Activated CD4-positive, alpha-beta T cell treated with anti-CD3 and anti-CD28 coated beads for 24 hours (primary cell): ENCODE results near the gene TSEN34.
"Not testable (repeated sequence)": the region's sequence is repeated elsewhere in the genome, so short reads cannot be mapped to it uniquely, and the experiment has no call there.

ENCODE experiments used
- DNase-seq, 2 donors: peaks; one replicate each; pipeline ENCODE4 v3.0.0-alpha.2; 2020; ENCODE audit warnings: low read depth in 2 of 2

The TSEN34 gene

DNA sequence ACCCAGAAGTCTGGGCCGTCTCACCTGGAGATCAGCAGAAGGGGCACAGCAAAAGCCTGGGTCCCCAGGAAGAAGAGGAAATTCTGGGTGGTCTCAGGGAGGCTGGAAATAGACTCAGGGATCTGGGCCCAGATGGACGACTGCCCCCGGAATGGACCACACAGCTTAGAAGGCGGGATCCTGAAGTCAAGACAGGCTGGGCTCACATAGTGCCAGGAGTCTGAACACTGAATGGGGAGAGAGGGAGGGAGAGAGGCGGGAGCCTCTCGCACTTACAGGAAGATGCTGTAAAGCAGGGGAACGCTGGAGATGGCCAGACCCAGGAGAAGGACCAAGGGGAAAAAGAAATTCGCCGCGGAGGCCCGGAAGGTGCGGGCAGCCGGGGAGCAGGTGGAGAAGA lies 30.3 kb upstream of the TSEN34 start:
- DNase-seq = no peak

DNA sequence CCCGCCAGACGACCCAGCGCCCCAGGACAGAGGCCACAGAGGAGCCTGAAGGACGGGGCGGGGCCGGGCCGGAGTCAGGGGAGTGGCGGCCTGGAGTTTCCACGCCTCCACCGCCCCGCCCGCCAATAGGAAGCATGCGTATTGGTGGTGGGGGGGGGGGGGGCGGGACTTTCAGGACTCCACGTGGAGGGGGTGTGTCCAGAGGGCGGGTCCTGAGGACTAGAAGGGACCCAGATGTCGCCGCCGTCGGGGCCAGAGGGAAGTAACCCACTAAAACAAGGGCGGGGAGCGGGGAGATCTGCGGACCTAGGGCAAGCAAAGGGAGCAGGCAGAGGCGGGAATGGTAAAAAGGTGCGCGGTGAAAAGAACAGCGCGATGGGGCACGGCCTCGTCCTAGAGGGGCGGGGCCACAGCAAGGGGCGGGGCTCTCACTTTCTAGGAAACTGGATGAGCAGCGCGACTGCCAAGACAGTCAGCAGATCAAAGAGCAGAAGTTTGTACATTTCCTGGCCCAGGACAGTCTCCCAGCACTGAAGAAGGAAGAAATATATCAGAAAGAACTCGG lies 28.8 kb upstream of the TSEN34 start:
- DNase-seq = peak; percentile 71 to 73

DNA sequence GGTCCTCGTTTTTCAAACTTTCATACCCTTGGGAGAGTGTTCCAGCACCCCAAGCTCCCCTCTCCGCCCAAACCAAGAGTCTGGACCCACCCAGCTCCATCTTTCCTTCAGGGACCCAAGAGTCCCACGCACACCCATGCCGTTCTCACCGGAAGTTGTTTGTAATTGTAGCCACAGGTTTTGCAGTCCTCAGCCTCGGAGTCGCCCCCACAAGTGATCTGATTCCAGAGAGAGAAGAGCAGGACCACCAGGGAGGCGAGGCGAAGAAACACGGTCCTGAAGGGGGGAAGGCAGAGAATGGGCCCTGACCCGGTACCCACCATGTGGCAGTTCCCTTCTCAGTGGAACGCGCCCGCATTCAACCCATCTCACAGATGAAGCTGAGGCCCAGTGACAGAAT lies 28.2 kb upstream of the TSEN34 start:
- DNase-seq = no peak

DNA sequence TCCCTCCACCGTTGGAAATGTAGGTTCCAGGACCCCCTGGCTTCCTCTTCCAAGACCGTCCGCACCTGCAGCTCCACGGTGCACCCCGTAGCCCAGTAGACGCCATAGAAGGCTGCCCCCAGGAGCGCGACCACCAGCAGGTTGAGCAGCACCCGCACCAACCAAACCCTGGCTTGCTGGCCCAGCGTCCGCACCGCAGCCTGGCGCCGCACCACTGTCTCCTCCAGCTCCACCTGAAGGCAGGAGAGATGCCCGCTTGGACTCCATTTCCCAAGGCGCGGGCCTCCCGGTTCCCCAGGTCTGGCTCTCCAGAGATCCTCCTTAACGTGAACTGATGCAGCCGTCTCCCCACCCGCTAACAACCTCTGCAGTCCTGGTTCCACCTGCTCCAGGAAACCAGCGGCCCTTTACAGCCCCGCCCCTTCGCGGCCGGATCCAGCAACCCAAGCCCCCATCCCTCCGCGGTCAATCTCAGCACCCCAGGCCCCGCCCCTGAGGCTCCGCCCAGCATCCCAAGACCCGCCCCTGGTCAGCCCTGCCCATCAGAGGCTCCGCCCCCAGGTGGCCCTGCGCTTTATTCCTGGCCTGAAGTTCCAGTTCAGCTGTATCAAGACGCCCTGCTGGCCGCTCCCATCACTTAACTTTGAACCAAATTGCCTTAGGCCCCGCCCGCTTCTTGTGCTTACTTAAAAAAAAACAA lies 26.6 kb upstream of the TSEN34 start:
- DNase-seq = peak in 1 of 2 donors; percentile 48

DNA sequence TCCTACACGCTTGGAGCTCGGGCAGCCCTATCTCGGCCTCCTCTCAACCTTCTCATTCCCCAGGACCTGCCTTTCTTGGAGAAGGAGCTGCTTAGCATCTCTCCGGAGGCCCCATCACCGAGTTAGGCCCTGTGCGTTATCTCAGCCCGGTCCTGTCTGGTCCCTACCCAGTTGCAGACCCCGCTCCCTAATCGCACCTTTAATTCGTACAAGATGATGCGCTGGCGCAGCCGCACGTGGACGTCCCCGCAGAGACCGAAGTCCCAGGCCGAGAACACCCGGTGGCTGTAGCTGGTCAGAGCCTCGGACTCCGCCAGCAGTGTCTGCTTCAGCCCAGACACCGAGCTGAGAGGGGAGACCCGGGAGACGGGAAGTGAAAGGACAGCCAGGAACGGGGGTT lies 25.9 kb upstream of the TSEN34 start:
- DNase-seq = no peak

DNA sequence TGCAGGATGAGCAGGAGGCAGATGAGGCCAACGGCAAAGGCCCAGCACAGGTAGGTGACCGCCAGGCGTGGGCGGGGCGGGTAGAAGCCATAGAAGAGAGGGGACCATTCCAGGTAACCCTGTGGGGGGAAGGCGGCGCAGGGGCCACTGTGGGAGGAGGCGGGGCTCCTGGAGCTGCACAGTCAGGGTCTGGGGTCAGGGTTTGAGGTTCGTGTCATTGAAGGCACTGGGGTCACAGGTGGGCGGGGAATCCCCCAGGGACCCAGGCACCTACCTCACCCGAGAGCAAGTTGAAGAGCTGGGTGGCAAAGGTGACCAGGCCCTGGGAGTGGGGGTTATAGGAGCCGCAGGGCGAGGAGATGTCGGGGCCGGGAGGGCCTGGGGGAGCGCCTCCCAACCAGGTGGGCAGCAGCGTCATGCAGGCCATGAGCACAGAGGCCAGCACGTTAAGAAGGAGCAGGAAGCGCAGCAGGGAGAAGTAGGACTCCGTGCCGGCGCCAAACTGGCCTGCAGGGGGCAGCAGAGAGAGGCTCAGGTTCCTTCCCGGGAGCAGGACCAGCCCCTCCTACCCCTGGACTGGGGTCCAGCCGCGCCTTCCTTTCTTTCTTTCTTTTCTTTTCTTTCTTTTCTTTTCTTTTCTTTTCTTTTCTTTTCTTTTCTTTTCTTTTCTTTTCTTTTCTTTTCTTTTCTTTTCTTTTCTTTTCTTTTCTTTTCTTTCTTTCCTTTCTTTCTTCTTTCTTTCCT lies 22.8 kb upstream of the TSEN34 start:
- peak; percentile 92 to 95 for DNase-seq

DNA sequence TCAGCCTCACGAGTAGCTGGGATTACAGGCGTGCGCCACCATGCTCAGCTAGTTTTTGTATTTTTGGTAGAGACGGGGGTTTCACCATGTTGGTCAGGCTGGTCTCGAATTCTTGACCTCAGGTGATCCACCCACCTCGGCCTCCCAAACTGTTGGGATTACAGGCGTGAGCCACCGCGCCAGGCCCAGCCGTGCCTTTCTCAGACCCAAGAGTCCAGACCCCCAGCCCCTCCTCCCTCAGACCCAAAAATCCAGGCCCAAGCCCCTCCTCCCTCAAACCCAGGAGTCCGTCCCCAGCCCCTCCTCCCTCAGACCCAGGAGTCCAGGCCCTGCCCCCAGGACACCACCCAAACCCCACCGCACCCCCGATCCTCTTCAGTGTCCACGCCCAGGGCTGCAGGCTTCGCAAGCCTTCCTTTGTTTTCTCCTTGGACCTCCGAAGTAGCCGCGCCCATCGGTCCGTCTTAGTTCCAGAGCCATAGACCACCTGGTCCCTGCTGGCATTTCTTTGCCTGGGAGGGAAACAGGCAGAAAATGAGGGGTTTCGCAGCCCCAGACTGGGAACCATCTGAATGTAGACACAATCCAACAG lies 21.9 kb upstream of the TSEN34 start:
- no peak for DNase-seq

DNA sequence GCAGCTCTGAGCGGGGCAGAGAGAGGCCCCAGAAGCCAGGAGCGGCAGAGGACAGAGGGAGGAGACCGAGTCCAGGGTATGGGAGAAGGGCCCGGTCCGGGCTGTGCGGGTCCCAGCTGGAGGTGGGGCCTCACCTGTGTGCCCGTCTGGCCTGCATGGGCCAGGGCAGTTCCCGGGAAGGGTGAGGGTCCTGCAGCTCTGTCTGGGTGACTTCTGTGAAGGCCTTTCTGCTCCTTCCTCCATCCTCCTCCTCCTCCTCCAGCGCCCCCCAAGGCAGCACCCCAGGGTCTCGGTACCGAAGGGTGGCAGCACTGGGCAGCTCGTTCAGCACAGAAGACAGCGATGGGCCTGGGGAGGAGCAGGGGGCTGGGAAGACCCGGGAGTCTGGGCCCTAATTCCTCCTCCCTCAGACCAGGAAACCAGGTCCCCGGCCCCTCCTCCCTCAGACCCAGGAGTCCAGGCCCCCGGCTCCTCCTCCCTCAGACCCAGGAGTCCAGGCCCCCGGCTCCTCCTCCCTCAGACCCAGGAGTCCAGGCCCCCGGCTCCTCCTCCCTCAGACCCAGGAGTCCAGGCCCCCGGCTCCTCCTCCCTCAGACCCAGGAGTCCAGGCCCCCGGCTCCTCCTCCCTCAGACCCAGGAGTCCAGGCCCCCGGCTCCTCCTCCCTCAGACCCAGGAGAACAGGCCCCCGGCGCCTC lies 19.2 kb upstream of the TSEN34 start:
- DNase-seq = not testable (repeated sequence)

DNA sequence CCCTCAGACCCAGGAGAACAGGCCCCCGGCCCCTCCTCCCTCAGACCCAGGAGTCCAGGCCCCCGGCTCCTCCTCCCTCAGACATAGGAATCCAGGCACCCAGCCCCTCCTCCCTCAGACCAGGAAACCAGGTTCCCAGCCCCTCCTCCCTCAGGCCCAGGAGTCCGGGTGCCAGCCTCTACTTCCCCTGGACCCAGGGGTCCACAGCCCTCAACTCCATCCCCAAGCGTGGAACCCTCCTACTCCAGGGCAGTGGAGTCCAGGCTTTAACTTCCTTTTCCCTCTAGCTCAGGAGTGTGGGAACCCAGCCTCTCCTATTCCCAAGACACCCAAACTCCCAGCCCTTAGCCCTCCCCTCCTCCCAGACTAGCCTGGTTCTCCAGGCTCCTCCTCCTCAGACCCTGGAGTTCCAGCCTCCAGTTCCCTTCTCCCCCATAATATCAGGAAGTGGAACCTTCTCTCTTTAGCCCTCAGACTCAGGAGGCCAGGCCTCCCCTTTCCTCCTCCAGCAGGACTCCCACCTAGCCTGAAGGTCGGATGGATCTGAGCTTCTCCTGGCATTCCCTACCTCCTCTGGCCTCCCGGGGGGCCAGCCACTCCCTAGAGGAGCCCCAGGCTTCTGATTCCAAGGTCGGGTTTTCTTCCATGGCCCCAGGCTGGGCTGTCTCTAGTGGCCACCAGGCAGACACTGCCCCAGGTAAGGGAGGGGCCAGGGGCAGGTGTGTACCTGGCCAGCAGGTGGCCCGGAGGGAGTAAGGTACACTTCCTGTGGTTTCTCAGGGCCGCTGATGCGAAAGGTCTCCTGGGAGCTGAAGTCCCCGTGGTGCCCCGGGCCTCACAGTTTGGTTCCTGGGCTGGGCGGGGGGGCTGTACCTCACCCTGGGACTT lies 18.4 kb upstream of the TSEN34 start, which contains the start of gene TMC4:
Gene TMC4, minus strand, starts transcription at position 690 of the 888 bp plus-strand sequence. Its CDS starts 43 bp downstream, at position 647.
- no peak for DNase-seq

DNA sequence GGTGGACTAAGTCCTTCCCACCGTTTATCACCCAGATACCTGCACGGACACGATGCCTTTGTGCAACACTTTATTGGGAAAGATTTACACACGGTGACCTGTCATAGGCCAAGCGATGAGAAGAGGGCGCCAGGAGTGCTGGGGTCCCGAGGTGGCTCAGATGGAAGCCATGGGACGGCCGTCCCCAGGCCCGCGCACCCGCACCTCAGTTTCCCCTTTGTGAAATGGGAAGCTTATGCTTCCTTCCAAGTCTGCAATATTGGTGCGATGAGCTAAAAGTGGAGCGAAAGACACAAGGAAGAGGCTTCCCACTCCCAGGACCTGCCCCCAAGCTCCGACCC lies 17.8 kb upstream of the TSEN34 start:
- no peak for DNase-seq

DNA sequence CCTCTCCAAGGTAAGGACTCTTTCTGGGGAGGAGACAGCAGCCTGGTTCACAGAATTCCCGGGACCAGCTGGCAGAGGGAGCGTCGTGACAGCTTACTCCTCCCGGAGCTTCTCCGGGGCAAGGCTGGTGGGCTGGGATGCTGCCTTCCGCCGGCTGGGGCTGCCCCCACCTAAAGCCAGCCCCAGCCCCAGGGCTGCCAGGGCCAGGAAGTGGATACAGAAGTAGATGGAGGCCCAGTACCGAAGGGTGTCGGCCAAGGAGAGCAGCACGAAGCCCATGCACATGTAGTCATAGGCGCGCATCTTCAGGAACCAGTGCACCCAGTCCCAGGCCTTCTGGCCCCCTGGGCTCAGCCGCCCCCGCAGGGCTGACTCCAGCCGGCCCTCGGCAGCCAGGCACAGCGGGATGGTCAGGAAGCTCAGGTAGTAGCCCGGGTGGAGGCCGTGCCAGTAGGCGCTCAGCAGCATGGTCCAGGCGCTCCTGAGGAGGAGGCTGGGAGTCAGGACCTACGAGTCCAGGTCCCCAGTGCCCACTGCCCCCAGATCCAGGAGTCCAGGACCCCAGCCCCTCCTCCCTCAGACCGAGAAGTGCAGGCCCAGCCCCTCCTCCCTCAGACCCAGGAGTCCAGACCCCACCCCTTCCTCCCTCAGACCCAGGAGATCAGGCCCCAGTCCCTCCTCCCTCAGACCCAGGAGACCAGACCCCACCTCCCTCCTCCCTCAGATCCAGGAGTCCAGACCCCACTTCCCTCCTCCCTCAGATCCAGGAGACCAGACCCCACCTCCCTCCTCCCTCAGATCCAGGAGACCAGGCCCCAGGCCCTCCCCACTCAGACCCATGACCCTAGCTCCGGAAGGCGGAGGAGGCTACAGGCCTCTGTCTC lies 16.9 kb upstream of the TSEN34 start:
- DNase-seq = no peak

DNA sequence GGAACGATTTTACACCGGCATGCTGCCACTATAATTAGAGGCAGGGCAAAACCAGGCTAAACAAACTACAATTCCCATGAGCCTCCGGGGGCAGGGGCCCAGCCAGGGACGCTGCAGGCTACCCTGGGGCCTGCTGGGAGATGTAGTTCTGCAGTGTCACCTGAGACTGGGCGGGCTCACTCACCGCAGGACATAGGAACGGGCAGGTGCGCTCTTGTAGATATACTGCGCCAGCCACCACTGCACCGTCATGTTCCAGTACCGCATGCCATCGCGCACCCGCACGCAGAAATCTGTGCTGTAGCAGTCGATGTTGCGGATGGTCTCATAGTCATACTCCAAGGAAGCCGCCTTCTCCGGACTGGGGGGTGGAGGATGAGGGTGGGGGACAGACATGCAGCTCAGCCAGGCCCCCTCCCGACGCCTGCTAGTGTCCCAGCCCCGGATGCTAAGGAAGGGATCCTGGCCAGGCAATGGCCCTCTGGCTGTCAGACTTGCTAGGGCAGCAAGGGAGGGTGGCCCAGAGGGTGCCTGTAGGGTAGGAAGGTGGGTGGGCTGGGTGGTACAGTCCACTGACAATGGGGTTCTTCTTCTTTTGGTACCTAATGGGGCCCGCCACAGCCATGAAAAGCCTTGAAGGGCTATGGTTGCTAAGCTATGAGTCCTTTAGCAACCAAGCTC lies 12.4 kb upstream of the TSEN34 start:
- no peak for DNase-seq

DNA sequence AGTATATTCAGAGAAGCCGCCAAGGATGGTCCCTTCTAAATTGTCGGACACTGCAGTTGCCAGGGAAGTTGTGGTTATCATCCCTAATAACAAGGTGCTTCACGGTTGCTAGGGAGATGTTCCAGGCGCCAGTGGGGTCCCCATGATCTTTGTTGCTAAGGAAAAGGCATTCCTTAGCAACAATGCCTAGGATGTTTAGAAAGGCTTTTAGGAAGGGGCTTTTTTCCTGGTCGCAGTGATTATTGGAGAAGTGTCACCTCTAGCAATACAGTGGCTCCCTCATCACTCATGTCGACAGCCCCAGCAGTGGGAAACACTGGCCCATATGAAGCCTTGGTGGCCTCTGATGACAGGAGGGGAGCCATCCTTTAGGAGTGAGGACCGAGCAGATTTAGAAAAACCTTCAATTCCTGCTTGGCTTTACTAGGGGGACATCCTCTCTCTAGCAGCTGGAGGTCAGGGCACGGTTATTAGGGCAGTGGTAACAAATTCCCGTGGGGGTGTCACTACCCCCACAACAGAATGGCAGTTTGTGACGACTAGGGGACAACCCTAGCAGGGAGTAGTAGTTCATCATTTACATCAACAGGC lies 11.8 kb upstream of the TSEN34 start:
- DNase-seq = no peak

DNA sequence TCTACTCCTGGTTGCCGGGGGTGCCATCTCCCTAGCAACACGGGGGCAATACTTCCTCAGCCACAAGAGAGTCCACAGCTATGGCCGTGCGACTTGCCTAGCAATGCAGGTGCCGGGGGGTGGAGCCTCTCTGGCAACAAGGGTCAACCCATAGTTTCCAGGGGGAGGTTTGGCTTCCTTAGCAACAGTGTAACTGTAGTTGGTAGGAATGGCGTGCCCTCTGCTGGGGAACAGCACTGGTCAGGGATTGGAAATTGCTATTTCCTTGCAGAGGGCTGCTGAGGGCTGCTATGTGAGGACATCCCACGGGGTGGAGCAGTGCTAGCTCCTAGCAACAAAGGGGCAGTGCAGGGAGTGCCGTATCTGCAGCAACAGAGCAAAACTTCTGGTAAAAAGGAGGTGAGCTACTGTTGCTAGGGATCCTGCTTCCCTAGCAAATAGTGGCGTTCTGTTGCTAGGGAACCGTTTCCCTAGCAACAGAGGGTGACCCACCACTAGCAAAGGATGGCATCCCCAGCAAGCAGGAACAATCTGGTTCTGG lies 11.1 kb upstream of the TSEN34 start:
- no peak for DNase-seq

DNA sequence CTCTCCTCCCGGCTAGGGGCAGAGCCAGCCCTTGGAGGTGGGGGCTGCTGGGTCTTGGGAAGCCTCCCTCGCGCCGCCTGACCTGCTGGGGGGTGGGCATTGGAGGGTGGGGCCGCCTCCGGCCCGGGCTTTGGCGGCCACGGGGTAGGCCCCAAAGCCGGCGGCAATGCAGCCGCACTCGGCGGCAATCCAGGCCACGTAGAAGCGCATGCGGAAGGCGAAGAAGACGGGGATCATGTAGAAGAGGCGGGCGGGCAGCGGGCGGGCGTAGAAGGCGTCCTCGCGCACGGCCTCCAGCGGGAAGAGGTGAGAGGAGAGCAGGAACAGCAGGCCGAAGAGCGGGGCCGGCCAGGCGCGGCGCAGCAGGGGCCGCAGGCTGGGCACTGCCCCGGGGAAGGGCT lies 10.4 kb upstream of the TSEN34 start:
- no peak for DNase-seq

DNA sequence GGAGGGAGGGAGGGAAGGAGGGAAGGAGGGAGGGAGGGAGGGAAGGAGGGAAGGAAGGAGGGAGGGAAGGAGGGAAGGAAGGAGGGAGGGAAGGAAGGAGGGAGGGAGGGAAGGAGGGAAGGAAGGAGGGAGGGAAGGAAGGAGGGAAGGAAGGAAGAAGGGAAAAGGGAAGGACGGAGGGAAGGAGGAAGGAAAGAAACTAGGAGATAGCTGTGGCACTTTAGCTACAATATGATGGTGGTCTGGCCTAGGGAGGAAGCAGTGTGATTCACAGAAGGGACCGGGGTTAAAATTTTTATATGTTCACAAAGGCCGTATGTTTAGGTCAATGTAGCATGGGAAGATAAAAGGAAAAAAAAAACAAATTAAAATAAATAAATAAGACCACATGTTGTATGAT lies 9.2 kb upstream of the TSEN34 start:
- not testable (repeated sequence) for DNase-seq

DNA sequence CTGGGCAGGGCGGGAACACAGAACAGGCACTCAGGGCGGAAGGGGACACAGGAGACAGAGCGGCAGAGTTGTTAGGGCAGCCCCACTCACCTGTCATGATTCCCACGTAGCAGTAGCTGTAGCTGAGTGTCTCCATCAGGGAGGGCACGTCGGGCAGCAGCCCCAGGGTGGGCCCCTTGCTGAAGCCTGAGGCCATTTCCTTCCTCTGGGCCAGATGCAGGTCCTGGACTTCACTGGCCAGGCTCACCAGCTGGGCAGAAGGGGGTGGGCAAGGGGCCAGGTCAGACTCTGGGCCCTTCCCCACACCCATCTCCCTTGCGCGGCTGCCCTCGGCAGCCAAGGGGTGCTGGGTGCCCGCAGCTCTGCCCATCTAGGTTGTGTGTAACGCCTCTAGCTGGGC lies 7.7 kb upstream of the TSEN34 start:
- DNase-seq = no peak

DNA sequence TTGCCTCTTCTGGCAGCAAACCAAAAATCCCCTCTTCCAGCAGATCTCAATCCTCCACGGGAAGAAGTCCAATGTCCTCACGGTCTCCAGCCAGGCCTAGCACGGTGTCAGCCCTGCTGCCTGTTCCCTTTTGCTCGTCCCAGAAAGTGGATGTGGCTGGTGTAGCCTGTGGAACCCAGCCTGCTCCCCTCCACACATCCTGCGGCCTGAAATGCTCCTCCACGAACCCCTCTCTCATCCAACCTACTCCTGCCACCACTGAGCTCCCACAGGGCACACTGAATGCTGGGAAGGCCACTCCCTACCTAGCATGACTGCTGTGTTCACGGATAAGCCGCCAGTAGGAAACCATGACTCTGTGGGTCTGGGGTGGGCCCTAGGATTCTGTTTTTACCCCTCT lies 4.8 kb upstream of the TSEN34 start:
- DNase-seq = no peak

DNA sequence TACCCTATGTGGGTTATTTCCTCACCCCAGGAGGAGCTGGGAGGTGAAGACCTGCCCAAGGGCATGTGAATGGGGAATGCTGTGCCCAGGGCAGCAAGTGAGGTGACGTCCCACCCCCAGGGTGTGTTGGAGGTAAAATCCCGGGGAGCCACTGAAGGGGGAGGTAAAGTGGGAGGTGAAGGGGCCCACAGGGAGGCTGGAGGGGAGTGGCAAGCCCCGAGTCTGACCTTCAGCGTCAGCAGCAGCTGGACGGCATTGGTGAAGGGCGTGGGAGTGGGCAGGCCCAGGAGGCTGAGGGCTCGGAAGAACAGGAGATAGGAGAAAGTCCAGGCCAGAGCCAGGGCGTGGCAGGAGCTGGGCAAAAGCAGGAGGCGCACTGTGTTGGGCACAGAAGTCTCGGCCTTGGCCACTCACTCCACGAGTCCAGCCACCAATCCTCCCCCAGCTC lies 4.2 kb upstream of the TSEN34 start:
- DNase-seq = no peak
